Uterus (tissue), 2 donors: ENCODE data around the gene FAM234B.

Experiments
- POLR2A ChIP-seq, 2 donors: fragments of 450-650 bp; IDR thresholded peaks; one replicate each; pipeline ENCODE4 v1.6.1; 2016; ENCODE audit warnings: antibody characterized with exemption in 2 of 2, mild to moderate bottlenecking in 1 of 2, moderate library complexity in 1 of 2
- TF ChIP-seq, protein P1 (sequence below), 4 experiments: fragments of 200-600 bp in 2 of 4; fragments of 450-650 bp in 2 of 4; sonication (generic) in 2 of 4; IDR thresholded peaks; one replicate each; pipeline ENCODE4 v1.5.1; 2016 to 2019; ENCODE audit warnings: antibody characterized with exemption in 4 of 4, mild to moderate bottlenecking in 2 of 4, moderate library complexity in 1 of 4

DNA sequence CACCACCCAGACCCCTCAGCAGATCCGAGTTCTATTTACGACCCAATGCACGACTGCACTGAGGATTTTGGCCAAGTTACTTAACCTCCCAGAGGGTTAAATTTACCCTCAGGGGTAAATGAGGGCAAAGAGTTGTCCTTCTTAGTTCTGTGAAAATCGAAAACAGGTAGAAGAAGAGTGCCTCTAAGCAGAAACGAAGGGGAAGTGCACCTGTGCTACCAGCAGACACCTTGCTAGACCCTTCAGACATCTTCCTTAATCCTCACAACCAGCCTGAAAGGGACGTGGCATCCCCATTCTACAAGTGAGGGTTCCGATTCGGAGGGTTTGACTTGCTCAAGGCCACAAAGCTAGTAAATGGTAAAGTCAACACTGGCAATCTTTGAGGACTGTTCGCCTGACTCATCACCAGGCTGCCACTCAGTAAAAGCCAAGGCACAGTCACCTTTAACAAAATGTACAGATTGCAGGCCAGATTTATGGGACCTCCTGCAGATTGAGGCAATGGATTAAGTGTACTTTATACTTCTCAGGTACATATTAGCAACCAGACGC lies 57.7 kb downstream of the FAM234B start:
- TF ChIP-seq, protein P1, sequence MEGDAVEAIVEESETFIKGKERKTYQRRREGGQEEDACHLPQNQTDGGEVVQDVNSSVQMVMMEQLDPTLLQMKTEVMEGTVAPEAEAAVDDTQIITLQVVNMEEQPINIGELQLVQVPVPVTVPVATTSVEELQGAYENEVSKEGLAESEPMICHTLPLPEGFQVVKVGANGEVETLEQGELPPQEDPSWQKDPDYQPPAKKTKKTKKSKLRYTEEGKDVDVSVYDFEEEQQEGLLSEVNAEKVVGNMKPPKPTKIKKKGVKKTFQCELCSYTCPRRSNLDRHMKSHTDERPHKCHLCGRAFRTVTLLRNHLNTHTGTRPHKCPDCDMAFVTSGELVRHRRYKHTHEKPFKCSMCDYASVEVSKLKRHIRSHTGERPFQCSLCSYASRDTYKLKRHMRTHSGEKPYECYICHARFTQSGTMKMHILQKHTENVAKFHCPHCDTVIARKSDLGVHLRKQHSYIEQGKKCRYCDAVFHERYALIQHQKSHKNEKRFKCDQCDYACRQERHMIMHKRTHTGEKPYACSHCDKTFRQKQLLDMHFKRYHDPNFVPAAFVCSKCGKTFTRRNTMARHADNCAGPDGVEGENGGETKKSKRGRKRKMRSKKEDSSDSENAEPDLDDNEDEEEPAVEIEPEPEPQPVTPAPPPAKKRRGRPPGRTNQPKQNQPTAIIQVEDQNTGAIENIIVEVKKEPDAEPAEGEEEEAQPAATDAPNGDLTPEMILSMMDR (IDR thresholded peaks at IDR 0.05) = no peak
- no peak for TF ChIP-seq POLR2A (IDR thresholded peaks at IDR 0.05)
